B cell (primary cell): ENCODE data around the gene LONP1. TPM values are rescaled to one million over a fixed set of nuclear protein-coding genes. Genes with fewer than 3 reads are reported as not detected.

Experiments used
- ATAC-seq: fragments of 200-7000 bp; cut with Tn5 transposase; one replicate; pipeline ENCODE4 v1.10.0; 2021; ENCODE audit warnings: low read depth, mild to moderate bottlenecking, moderate number of reproducible peaks, moderate library complexity
- CTCF ChIA-PET: fragments of 350-600 bp; sonication (Branson Sonifier 250); formaldehyde crosslinking; loops from one replicate; lab custom pipeline; 2021; ENCODE audit warnings: antibody characterized with exemption, inconsistent platforms; lab: Charles Lee
- POLR2A ChIA-PET: fragments of 350-600 bp; sonication (Branson Sonifier 250); formaldehyde crosslinking; loops from one replicate; lab custom pipeline; 2021; ENCODE audit warnings: antibody characterized with exemption; lab: Charles Lee
- DNase-seq: peaks from one replicate; pipeline ENCODE4 v3.0.0; 2013
- H2AFZ ChIP-seq: 2 replicates; pipeline ENCODE4 v1.6.1; 2012; ENCODE audit warnings: mild to moderate bottlenecking, low read depth, low read length; ENCODE audit not compliant: insufficient read depth, poor library complexity, severe bottlenecking
- H3K27ac ChIP-seq, 2 donors: 1 replicate in 1 of 2; 2 replicates in 1 of 2; pipeline ENCODE4 v1.5.1; 2012 to 2013; ENCODE audit warnings: low read length in 2 of 2, mild to moderate bottlenecking in 2 of 2, moderate library complexity in 1 of 2
- H3K27me3 ChIP-seq, 4 experiments: fragments of 200-600 bp in 1 of 4; sonication (generic) in 1 of 4; replicated peaks in 1 of 4; 1 replicate in 2 of 4; 2 replicates in 2 of 4; pipeline versions ENCODE4 v1.6.1 to v1.7.0; 2013 to 2016; ENCODE audit warnings: low read length in 3 of 4, mild to moderate bottlenecking in 2 of 4, mixed read lengths in 1 of 4, moderate library complexity in 1 of 4; ENCODE audit not compliant: insufficient read depth in 4 of 4, control insufficient read depth in 3 of 4; ENCODE audit errors: control extremely low read depth in 1 of 4
- H3K36me3 ChIP-seq, 2 experiments: replicated peaks in 1 of 2; 1 replicate in 1 of 2; 2 replicates in 1 of 2; pipeline versions ENCODE4 v1.6.1 to v1.7.1; 2013; ENCODE audit warnings: low read length in 1 of 2; ENCODE audit not compliant: insufficient read depth in 2 of 2, control insufficient read depth in 1 of 2; ENCODE audit errors: control extremely low read depth in 1 of 2, extremely low read depth in 1 of 2
- H3K4me1 ChIP-seq, 2 donors: fragments of 200-600 bp in 1 of 2; sonication (generic) in 1 of 2; 1 replicate in 1 of 2; 2 replicates in 1 of 2; pipeline versions ENCODE4 v1.5.1 to v1.6.1; 2013 to 2017; ENCODE audit warnings: low read length in 2 of 2; ENCODE audit not compliant: control insufficient read depth in 2 of 2, insufficient read depth in 2 of 2
- H3K4me2 ChIP-seq: replicated peaks from 2 replicates; pipeline ENCODE3; 2012; ENCODE audit warnings: mild to moderate bottlenecking, low read depth, low read length; ENCODE audit not compliant: poor library complexity, severe bottlenecking
- H3K4me3 ChIP-seq, 5 experiments: fragments of 200-600 bp in 1 of 5; sonication (generic) in 1 of 5; 1 replicate in 3 of 5; 2 replicates in 2 of 5; pipeline versions ENCODE4 v1.5.1 to v1.7.0; 2011 to 2016; ENCODE audit warnings: low read length in 4 of 5, mild to moderate bottlenecking in 4 of 5, low read depth in 2 of 5, control low read depth in 1 of 5, moderate library complexity in 1 of 5; ENCODE audit not compliant: insufficient read depth in 1 of 5; ENCODE audit errors: control extremely low read depth in 1 of 5, extremely low read depth in 1 of 5
- H3K79me2 ChIP-seq: fragments of 200-600 bp; sonication (generic); one replicate; pipeline ENCODE4 v1.6.0; 2016; ENCODE audit warnings: low read length; ENCODE audit not compliant: control insufficient read depth, insufficient read depth
- H3K9ac ChIP-seq: fragments of 200-600 bp; sonication (generic); 2 replicates; pipeline ENCODE4 v1.6.1; 2017; ENCODE audit warnings: mild to moderate bottlenecking, low read length, moderate library complexity
- H3K9me3 ChIP-seq, 3 donors: one replicate each; pipeline versions ENCODE4 v1.6.1 to v1.7.1; 2013; ENCODE audit warnings: low read length in 2 of 3; ENCODE audit not compliant: control insufficient read depth in 2 of 3, insufficient read depth in 1 of 3; ENCODE audit errors: control extremely low read depth in 1 of 3
- H4K20me1 ChIP-seq: 2 replicates; pipeline ENCODE4 v1.6.0; 2012; ENCODE audit warnings: mild to moderate bottlenecking, low read length; ENCODE audit not compliant: insufficient read depth, control insufficient read depth, poor library complexity, severe bottlenecking
- H3K27ac Mint-ChIP-seq: one replicate; pipeline ENCODE4 v1.8.0; 2021; ENCODE audit warnings: mixed read lengths
- H3K27me3 Mint-ChIP-seq: one replicate; pipeline ENCODE4 v1.8.0; 2021; ENCODE audit warnings: mixed read lengths
- H3K4me1 Mint-ChIP-seq: one replicate; pipeline ENCODE4 v1.8.0; 2021; ENCODE audit warnings: mixed read lengths
- H3K4me3 Mint-ChIP-seq: one replicate; pipeline ENCODE4 v1.8.0; 2021; ENCODE audit warnings: mixed read lengths
- H3K9me3 Mint-ChIP-seq: one replicate; pipeline ENCODE4 v1.8.0; 2022; ENCODE audit warnings: mixed read lengths; ENCODE audit not compliant: insufficient read depth
- CTCF ChIP-seq: fragments of 200-600 bp; IDR thresholded peaks from one replicate; pipeline ENCODE4 v1.8.0; 2022; ENCODE audit warnings: antibody characterized with exemption, mild to moderate bottlenecking
- EZH2 ChIP-seq: IDR thresholded peaks from 2 replicates; pipeline ENCODE4 v1.6.1; 2012; ENCODE audit warnings: borderline replicate concordance, low read depth, mild to moderate bottlenecking, moderate library complexity, low read length; ENCODE audit not compliant: insufficient read depth, poor library complexity, severe bottlenecking
- WGBS: methylation state at CpG from one replicate; pipeline ENCODE4 v1.1.5; 2013; ENCODE audit warnings: missing lambda C conversion rate; ENCODE audit not compliant: insufficient coverage; 5-methylcytosine and 5-hydroxymethylcytosine counted together
- intact Hi-C: fragments of 100-400 bp; cut with micrococcal nuclease; formaldehyde crosslinking; loops from one replicate; pipeline ENCODE4 v1.10.0; 2022
- polyA plus RNA-seq: library from polyadenylated mRNA; depleted of rRNA; stranded (reverse); fragments of >200 nt; gene quantifications from 2 replicates; pipeline ENCODE4 v1.2.3, GENCODE V29; 2012
- total RNA-seq, 2 donors: library from RNA; stranded (reverse); fragments of 120-200 nt in 1 of 2; gene quantifications; 1 replicate in 1 of 2; 2 replicates in 1 of 2; pipeline versions ENCODE4 v1.2.3 to v1.2.4, GENCODE V29; 2013 to 2022

LONP1 gene
- total and polyA plus RNA-seq, 2 donors (not counting 1 experiment from before 2014, with no cell fraction given): 60.1 to 67.2 TPM

- no peaks in the 10 kb centered on the region for H3K9me3 Mint-ChIP-seq
- DNase-seq (peak; percentile 40), ATAC-seq (no peak)
- intact Hi-C loops: loop anchor here (5.0 kb wide), 1 partner anchor 970 kb away; the partner anchor contains the start of gene DPP9
- H3K4me2 ChIP-seq: no peak overlapping the region
- peak overlapping the region; percentile 77 for H3K4me3 Mint-ChIP-seq
- H3K4me3 ChIP-seq: no peak overlapping the region
- POLR2A ChIA-PET: no interaction called here
- H3K9ac ChIP-seq: no peak overlapping the region
- peaks cover 3 to 23% of the 10 kb centered on the region in 2 donors for H3K4me1 ChIP-seq
- no peak overlapping the region for H2AFZ ChIP-seq
- no peaks in the 10 kb centered on the region for H3K27me3 ChIP-seq
- H4K20me1 ChIP-seq: peaks cover 76% of the 10 kb centered on the region
- H3K27ac Mint-ChIP-seq: peak overlapping the region; percentile 86
- peaks cover 41% of the 10 kb centered on the region for H3K79me2 ChIP-seq
- CTCF ChIA-PET: no interaction called here
- no peak for TF ChIP-seq EZH2
- no peak for TF ChIP-seq CTCF
- H3K27ac ChIP-seq: no peak overlapping the region
- H3K36me3 ChIP-seq: peaks cover 0 to 52% of the 10 kb centered on the region in 2 experiments
- H3K27me3 Mint-ChIP-seq: no peaks in the 10 kb centered on the region
- peaks cover 33% of the 10 kb centered on the region for H3K4me1 Mint-ChIP-seq
- H3K9me3 ChIP-seq: peaks cover 0 to 7% (median 0%) of the 10 kb centered on the region in 3 donors
- 80% methylated on average over 6 of the region's 7 CpGs for WGBS
Measured at GRCh38 chr19:5692723-5693194, 27.2 kb downstream of the LONP1 start.
